Right lung (tissue), 5 donors: ENCODE data around the gene ADAM10. TPM values are rescaled to one million over a fixed set of nuclear protein-coding genes. Genes with fewer than 3 reads are reported as not detected.
A peak's percentile ranks its signal among the peaks of the same experiment; 100 is the strongest.

ENCODE experiments used
- DNase-seq, 2 donors: peaks; one replicate each; pipeline ENCODE4 v3.0.0-alpha.2; 2013
- polyA plus RNA-seq, 5 donors: library from polyadenylated mRNA; unstranded; fragments of 120-200 nt; gene quantifications; one replicate each; pipeline versions ENCODE4 v1.2.1 to v1.2.3, GENCODE V29; 2013; ENCODE audit warnings: inconsistent platforms in 1 of 5, low replicate concordance in 1 of 5; ENCODE audit not compliant: insufficient read length in 5 of 5, insufficient read depth in 1 of 5

ADAM10 gene
- polyA plus RNA-seq, 5 donors: 97.8 to 167 (median 151) TPM

DNA sequence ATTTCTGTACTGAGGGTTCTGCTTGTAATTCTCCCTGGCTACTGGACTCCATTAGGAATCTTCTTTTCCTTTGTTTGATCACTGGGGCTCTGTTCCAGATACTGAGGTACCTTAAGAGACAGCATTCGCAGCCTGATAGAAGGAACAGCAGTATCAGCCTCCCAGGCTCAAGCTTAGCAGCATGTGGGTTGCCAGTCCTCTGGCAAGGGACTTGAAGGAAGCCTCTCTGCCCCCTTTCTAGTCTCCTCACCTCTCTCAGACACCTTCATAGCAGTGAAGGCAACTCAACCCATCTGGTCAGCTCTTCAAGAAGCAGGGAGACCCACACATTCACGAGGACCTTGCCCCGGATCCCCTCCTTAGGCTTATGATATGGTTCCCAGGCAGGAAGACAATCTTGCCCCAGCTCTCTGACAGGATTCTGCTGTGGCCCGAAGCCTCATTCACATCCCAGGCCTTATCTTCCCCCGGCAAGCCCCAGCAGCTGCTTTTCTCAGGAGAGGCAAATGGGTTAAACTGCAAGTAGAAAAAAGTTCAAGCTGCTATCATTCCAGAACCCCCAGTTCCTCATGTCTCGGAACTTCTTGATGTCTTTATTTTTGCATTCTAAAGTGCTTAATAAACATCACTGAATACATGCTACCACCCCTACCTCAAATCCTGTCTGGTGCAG is 164.6 kb downstream of the ADAM10 start:
- no peak for DNase-seq

- DNase-seq: no peak
Measured at GRCh38 chr15:58583171-58583908, 166.2 kb downstream of the ADAM10 start.

DNA sequence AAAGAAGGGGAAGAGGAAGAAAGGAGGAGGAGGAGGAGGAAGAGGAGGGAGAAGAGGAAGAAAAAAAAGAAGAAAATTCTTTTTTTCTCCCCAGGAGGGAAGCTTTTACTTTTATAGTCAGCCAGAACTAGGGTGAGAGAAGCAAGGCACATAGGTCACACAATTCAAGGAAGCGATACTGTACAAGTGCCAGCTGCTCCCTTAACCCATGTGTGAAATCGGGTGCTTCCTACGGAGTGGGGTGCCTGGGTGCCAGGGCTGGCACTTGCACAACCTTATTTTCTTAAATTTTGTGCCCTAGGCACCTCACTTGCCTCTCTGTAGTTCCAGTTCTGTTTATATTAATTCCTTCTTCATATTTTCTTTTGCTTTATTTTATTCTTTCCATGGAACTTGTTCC is 167.3 kb downstream of the ADAM10 start:
- DNase-seq: no peak

DNA sequence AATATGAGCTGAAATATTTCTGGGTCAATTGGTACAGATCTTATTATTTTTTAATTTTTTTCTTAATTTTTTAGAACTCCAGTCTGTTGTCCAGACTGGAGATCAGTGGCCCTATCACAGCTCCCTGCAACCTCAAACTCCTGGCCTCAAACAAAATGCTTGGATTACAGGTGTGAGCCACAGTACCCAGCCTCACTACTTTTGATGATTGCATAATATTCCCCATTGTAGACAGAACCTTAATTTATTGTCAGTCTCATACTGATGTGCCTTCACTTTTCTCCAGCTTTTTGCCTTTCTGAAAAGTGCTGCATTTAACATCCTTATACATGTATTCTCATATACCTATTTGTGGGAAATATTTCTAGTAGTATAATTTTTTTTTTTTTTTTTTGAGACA is 172.8 kb downstream of the ADAM10 start:
- no peak for DNase-seq

GRCh38 chr15:58575045-58575786 is 174.3 kb downstream of the ADAM10 start:
- DNase-seq: no peak

- no peak for DNase-seq
Measured at GRCh38 chr15:58574631-58575030, 174.9 kb downstream of the ADAM10 start.

- DNase-seq: no peak
Measured at GRCh38 chr15:58573270-58573669, 176.2 kb downstream of the ADAM10 start.

DNA sequence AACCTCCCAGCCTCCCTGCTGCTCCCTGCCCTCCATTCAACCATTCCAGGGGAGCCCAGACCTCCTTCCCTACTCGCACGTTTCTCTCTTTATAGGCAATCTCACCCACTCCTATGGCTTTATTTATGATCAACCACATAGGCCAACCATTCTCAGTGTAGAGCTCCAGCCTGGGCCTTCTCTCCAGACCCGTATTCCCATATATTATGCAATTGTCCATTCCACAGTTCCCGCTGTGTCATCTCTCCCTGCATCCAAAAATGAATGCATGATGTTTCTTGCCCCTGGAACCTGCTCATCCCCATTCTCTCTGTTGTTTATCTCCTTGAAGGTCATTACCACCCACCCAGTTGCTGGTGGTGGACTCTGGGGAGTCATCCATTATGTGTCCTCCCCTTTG is 177.0 kb downstream of the ADAM10 start:
- DNase-seq: no peak

DNA sequence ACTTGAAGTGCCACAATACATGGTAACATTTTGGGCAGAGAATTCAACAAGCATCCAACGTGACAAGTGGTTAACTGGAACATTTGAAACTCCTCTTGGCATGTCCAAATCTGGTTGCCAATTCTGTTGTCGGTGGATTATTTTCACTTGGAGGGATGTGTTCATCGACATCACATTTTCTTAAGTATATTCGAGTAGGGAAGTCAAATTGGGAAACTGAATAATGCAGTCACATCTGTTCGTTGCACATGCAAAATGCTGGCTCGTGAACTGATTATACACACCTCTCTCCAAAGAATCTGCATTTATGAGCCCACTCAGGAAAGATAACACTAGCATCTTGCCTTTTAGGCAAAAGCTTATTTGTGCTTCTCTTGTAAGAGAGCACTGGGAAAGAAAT is 178.0 kb downstream of the ADAM10 start:
- no peak for DNase-seq

GRCh38 chr15:58569455-58569854 is 180.1 kb downstream of the ADAM10 start:
- no peak for DNase-seq

DNA sequence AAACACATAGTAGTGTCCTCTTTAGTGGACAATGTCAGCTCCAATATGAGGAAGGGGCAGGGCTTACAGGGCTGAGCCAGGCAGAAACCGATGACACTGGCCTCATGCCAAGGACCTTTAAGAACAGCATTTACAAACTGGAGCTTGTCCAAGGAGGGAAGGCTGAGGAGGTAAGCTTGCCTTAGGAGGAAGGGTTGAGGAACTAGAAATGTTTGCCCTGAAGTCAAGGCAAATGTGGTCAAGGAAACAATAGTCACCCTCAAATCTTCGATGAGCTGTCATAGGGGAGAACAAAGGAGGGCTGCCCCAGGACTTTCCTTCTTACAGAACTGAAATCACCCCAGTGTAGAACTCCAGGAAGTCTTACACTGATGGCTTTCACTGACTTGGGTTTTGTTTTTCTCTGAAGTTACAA is 181.3 kb downstream of the ADAM10 start:
- DNase-seq: no peak

- no peak for DNase-seq
Measured at GRCh38 chr15:58566029-58566428, 183.5 kb downstream of the ADAM10 start.

DNA sequence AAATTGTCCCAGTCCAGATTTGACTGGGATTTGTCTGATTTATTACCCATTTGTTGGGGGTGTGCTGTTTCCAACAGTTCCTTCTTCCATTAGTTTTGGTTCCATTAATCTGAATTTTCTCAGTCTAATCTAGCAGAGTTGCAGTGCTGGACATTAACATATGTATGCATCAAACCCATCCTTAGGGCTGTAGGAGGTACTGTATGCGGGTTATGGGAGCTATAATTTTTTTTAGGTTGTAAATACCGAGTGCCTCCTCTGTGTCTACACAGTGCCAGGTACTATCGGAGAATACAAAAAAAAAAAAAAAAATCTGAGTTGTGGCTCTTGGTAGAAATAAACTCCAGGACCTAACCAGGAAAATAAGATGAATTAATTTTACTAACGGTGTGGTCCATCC is 183.9 kb downstream of the ADAM10 start:
- DNase-seq: no peak

- DNase-seq: no peak
Measured at GRCh38 chr15:58564981-58565380, 184.5 kb downstream of the ADAM10 start.

DNA sequence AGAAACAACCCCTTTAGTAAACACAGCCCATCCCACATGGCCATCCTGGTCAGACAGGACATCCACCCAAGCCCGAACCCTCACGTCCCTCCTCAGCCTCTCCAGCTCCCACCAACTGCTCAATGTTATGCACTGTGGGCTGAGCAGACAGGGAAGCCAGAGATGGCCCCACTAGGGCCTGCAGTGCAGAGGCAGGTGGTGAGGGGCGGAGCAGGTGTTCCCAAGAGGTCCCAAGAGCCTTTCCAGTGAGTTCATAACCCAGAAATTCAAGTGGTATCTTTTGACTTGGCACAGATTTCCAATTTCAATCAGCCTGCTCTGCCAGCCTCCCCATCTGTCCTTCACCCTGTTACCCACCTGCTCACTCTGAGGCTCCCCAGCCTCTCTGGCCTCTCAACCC is 187.4 kb downstream of the ADAM10 start:
- DNase-seq: no peak

DNA sequence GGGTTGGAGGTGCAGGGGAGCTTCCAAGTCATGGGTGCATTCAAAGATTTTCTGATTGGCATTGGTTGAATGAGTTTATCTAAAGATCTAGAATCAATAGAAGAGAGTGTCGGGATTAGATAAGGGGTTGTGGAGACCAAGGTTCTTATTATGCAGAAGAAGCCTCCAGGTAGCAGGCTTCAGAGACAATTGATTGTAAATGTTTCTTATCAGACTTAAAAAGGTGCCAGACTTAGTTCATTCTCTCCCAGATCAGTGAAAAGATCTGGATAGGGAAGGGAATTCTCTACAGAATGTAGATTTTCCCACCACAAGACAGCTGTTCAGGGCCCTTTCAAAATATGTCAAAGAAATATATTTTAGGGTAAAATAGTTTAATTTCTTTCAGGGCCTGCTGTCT is 188.2 kb downstream of the ADAM10 start:
- no peak for DNase-seq

DNA sequence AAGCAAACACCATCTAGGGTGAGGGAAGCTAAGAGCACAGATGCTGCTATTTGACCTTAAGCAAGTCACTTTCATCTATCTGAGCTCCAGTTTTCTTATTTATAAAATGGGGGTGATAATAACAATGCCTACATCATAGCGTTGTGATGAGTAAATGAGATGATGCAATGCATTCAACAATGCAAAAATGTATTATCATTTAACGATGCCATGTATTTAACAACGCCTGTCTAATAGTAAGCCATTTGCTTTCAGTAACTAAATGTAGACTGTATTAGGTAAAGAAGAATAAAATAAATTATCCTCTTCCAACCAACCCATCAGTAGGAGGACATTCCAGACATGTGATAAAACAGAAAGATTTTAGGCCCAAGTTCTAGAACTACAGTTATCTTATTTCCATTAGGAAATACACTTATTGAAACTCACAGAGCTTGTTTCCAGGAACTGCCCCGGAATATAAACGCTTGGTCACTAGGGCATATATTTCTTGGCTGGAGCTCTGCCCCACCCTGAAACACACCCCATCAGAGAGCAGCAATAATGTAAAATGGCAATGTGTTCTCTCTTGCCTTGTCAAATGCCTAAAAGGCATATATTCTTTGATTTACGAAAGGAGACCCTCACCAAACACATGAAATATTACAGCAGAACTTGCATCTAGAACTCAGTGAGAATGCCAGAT is 189.5 kb downstream of the ADAM10 start:
- DNase-seq: no peak

- DNase-seq: no peak
Measured at GRCh38 chr15:58558777-58559176, 190.7 kb downstream of the ADAM10 start.

GRCh38 chr15:58556541-58556940 is 193.0 kb downstream of the ADAM10 start:
- DNase-seq: peak in 1 of 2 donors; percentile 34

DNA sequence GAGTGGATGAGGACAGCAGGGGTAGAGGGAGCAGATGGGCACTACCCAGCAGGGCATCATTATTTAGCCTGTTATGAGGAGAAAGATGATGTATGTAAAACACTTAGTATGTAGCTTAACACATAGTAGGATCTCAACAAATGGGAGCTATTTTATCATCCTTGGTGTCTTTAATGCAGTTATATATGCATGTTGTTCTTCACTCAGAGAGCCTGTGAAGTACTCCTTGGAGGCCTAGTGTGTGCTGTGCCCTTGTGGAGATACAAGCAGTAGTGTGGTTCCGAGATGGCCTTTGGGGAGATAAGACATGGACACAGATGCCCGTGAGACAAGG is 193.5 kb downstream of the ADAM10 start:
- DNase-seq: no peak

DNA sequence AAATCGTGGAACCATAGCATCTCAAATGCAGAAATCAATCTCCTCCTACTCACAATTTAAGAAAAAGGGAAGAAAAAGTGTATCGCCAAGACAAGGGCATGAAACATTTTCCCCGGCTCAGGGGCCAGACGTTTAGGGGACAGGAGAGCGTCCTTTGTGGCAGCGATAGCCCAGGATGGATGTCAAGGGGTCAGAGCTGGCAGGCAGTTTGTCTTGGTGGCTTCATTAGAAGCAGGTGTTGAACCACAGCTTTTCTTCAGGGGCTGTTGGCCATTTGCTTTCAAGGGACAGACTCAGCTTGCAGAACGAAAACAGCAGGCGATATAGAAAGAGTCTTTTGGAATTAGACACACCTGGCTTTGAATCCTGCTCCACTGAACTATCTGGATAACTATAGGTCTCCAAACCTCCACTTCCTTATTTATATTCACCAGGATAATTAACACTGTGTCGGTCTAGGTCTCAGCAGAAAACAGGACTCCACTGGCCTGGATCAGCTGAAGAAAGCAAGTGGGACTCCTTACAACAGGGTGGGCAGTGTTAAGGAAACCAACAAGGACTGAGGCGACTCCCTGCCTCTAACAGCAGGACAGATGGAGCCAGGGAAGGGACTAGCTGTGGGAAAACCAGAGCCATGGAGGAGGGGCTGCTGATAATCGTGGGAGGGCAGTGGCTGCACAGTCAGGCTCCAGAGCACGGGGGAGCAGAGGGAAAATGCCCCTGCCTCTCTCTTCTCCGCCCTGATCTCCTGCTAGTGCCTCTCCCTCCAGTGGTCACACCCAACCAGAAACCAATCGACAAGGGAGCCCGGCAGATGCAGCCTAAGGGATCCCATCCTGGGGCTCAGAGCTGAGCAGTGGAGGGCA is 194.1 kb downstream of the ADAM10 start:
- no peak for DNase-seq
